Measurements from ENCODE around the gene ASF1B. TPM values are rescaled to one million over a fixed set of nuclear protein-coding genes. Genes with fewer than 3 reads are reported as not detected.
"Not testable (repeated sequence)": the region's sequence is repeated elsewhere in the genome, so short reads cannot be mapped to it uniquely, and the experiment has no call there.

The ASF1B gene
- total RNA-seq: 1.00 TPM
- long read RNA-seq, partial matches to known transcripts: 0 of 2 reads
- long read RNA-seq, other reads (novel, unspliced or antisense): 0 of 2 reads

GRCh38 chr19:14136509-14137281, at the start of gene ASF1B:
Gene ASF1B (minus strand): TSS chr19:14136589. CDS start chr19:14136456, 133 bp downstream.
- ATAC-seq (ENCODE audit: poor library complexity) (peak; percentile 93), DNase-seq (peak; percentile 99)
- intact Hi-C loops (cut with DNase I): loop anchor here (10.0 kb wide), 1 partner anchor 62 kb away; the partner anchor contains the start of gene MISP3

- intact Hi-C loops (cut with DNase I); DNase-seq; ATAC-seq (ENCODE audit: poor library complexity): not testable (repeated sequence)
Measured at GRCh38 chr19:14185691-14186090, 49.3 kb upstream of the ASF1B start.

GRCh38 chr19:14185158-14185557, 48.8 kb upstream of the ASF1B start:
- intact Hi-C loops (cut with DNase I): no loop called here
- DNase-seq (no peak), ATAC-seq (ENCODE audit: poor library complexity) (no peak)

- no peak for ATAC-seq (ENCODE audit: poor library complexity)
- no peak for DNase-seq
- intact Hi-C loops (cut with DNase I): no loop called here
Measured at GRCh38 chr19:14183741-14184350, 47.5 kb upstream of the ASF1B start.

GRCh38 chr19:14182476-14182875, 46.1 kb upstream of the ASF1B start:
- DNase-seq: no peak
- intact Hi-C loops (cut with DNase I): no loop called here
- ATAC-seq (ENCODE audit: poor library complexity): no peak

- ATAC-seq (ENCODE audit: poor library complexity) (no peak), DNase-seq (no peak)
- intact Hi-C loops (cut with DNase I): no loop called here
Measured at GRCh38 chr19:14181906-14182305, 45.5 kb upstream of the ASF1B start.

GRCh38 chr19:14181199-14181598, 44.8 kb upstream of the ASF1B start:
- intact Hi-C loops (cut with DNase I); DNase-seq; ATAC-seq (ENCODE audit: poor library complexity): not testable (repeated sequence)

- intact Hi-C loops (cut with DNase I): no loop called here
- no peak for DNase-seq
- no peak for ATAC-seq (ENCODE audit: poor library complexity)
Measured at GRCh38 chr19:14177496-14178074, 41.2 kb upstream of the ASF1B start.

GRCh38 chr19:14175351-14175792, 39.0 kb upstream of the ASF1B start:
- intact Hi-C loops (cut with DNase I): no loop called here
- ATAC-seq (ENCODE audit: poor library complexity) (no peak), DNase-seq (no peak)

GRCh38 chr19:14174883-14175282, 38.5 kb upstream of the ASF1B start:
- DNase-seq (no peak), ATAC-seq (ENCODE audit: poor library complexity) (no peak)
- intact Hi-C loops (cut with DNase I): no loop called here

- DNase-seq (no peak), ATAC-seq (ENCODE audit: poor library complexity) (no peak)
- intact Hi-C loops (cut with DNase I): no loop called here
Measured at GRCh38 chr19:14168993-14169392, 32.6 kb upstream of the ASF1B start.

- ATAC-seq (ENCODE audit: poor library complexity): no peak
- intact Hi-C loops (cut with DNase I): no loop called here
Measured at GRCh38 chr19:14168259-14168972, 32.0 kb upstream of the ASF1B start.

GRCh38 chr19:14167576-14168138, 31.3 kb upstream of the ASF1B start:
- intact Hi-C loops (cut with DNase I): no loop called here
- ATAC-seq (ENCODE audit: poor library complexity) (peak; percentile 59), DNase-seq (peak; percentile 54)

More at GRCh38 chr19:14168259-14168972, 32.0 kb upstream of the ASF1B start:
- no peak for DNase-seq

- ATAC-seq (ENCODE audit: poor library complexity) (no peak), DNase-seq (no peak)
- intact Hi-C loops (cut with DNase I): no loop called here
Measured at GRCh38 chr19:14166999-14167575, 30.7 kb upstream of the ASF1B start.

- DNase-seq (no peak), ATAC-seq (ENCODE audit: poor library complexity) (no peak)
- intact Hi-C loops (cut with DNase I): no loop called here
Measured at GRCh38 chr19:14165990-14166830, 29.8 kb upstream of the ASF1B start.

- DNase-seq (no peak), ATAC-seq (ENCODE audit: poor library complexity) (no peak)
- intact Hi-C loops (cut with DNase I): no loop called here
Measured at GRCh38 chr19:14164724-14165493, 28.5 kb upstream of the ASF1B start.

- ATAC-seq (ENCODE audit: poor library complexity) (no peak), DNase-seq (no peak)
- intact Hi-C loops (cut with DNase I): no loop called here
Measured at GRCh38 chr19:14164082-14164481, 27.7 kb upstream of the ASF1B start.

All from Right ventricle myocardium superior (tissue), 1 donor.